ENCODE results near the gene ALG9.
"Not testable (repeated sequence)": the region's sequence is repeated elsewhere in the genome, so short reads cannot be mapped to it uniquely, and the experiment has no call there.

ALG9 gene

DNA sequence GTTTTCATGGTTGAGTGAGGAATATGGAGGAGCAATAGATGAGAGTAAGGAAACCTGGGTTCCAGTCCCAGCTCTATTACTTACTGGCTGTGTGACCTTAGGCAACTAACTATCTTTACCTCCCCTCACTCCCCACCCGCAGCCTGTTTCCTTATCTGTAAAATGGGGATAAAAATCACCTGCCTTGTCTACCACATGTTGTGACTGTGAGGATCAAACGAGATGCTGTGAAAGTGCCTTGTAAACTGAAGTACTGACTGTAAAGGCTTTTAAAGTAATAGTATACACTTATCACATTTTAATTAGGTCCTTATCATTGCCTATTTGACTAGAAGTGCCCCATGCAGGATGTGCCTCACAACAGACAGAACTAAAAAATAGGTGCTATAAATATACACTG, 86.3 kb downstream of the ALG9 start:
- DNase-seq (ENCODE audit: low read depth) = no peak
- no peak overlapping the region for H3K4me3 ChIP-seq (ENCODE audit: low read depth, low read length)
- TF ChIP-seq POLR2A (IDR thresholded peaks at IDR 0.05; ENCODE audit: extremely low read depth, insufficient read length) (no peak), CTCF (IDR thresholded peaks at IDR 0.05; ENCODE audit: low read depth, low read length) (no peak), MYC (IDR thresholded peaks at IDR 0.05; ENCODE audit: low read depth, low read length) (no peak)
- TF ChIP-seq, protein P1, sequence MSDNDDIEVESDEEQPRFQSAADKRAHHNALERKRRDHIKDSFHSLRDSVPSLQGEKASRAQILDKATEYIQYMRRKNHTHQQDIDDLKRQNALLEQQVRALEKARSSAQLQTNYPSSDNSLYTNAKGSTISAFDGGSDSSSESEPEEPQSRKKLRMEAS (IDR thresholded peaks at IDR 0.05; ENCODE audit: low read depth, low read length) = no peak

DNA sequence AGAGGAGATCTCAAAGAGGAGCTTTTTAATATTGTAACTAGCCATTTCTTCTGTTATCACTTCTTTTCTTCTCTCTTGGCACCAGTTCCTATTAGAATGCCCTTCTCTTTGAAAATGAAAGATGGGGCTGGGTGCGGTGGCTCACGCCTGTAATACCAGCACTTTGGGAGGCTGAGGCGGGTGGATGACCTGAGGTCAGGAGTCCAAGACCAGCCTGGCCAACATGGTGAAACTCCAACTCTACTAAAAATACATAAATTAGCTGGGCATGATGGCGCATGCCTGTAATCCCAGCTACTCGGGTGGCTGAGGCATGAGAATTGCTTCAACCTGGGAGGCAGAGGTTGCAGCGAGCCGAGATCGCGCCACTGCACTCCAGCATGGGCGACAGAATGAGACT, 87.1 kb downstream of the ALG9 start:
- not testable (repeated sequence) for H3K4me3 ChIP-seq (ENCODE audit: low read depth, low read length); DNase-seq (ENCODE audit: low read depth)

- no peak overlapping the region for H3K4me3 ChIP-seq (ENCODE audit: low read depth, low read length)
- TF ChIP-seq, protein P1 (IDR thresholded peaks at IDR 0.05; ENCODE audit: low read depth, low read length) = no peak
- TF ChIP-seq POLR2A (IDR thresholded peaks at IDR 0.05; ENCODE audit: extremely low read depth, insufficient read length) (no peak), CTCF (IDR thresholded peaks at IDR 0.05; ENCODE audit: low read depth, low read length) (no peak), MYC (IDR thresholded peaks at IDR 0.05; ENCODE audit: low read depth, low read length) (no peak)
- DNase-seq (ENCODE audit: low read depth) = no peak
Measured at GRCh38 chr11:111782109-111782741, 89.2 kb downstream of the ALG9 start.

GRCh38 chr11:111779118-111779517, 92.3 kb downstream of the ALG9 start:
- no peak overlapping the region for H3K4me3 ChIP-seq (ENCODE audit: low read depth, low read length)
- no peak for DNase-seq (ENCODE audit: low read depth)
- TF ChIP-seq MYC (IDR thresholded peaks at IDR 0.05; ENCODE audit: low read depth, low read length) (no peak), POLR2A (IDR thresholded peaks at IDR 0.05; ENCODE audit: extremely low read depth, insufficient read length) (no peak), CTCF (IDR thresholded peaks at IDR 0.05; ENCODE audit: low read depth, low read length) (no peak)
- TF ChIP-seq, protein P1 (IDR thresholded peaks at IDR 0.05; ENCODE audit: low read depth, low read length) = no peak

DNA sequence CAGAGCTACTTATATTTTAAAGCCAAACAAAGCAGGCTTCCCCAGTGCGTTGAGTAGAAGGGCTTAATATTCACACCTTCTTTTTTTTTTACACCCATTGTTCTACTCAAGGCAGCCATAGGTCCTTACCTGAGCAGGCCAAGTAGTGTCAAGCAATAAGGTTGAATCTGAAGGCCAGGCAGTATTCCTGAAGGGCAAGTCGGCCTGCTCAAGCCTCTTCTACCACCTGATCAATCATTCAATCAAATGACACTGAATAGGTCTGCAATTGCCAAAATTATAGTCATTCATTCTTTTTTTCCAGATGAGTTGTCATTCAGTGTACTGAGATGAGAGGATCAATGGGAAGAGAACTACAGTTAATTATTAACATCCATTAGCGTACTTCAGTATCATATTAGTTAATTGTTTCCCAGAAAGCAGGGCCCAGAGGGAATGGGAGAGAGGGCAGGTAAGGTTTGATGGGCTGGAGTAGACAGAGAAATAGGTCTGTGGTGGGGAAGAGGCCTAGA, 93.3 kb downstream of the ALG9 start:
- TF ChIP-seq MYC (IDR thresholded peaks at IDR 0.05; ENCODE audit: low read depth, low read length) (no peak), POLR2A (IDR thresholded peaks at IDR 0.05; ENCODE audit: extremely low read depth, insufficient read length) (no peak), CTCF (IDR thresholded peaks at IDR 0.05; ENCODE audit: low read depth, low read length) (no peak)
- TF ChIP-seq, protein P1 (IDR thresholded peaks at IDR 0.05; ENCODE audit: low read depth, low read length) = no peak
- DNase-seq (ENCODE audit: low read depth) = no peak
- no peak overlapping the region for H3K4me3 ChIP-seq (ENCODE audit: low read depth, low read length)

DNA sequence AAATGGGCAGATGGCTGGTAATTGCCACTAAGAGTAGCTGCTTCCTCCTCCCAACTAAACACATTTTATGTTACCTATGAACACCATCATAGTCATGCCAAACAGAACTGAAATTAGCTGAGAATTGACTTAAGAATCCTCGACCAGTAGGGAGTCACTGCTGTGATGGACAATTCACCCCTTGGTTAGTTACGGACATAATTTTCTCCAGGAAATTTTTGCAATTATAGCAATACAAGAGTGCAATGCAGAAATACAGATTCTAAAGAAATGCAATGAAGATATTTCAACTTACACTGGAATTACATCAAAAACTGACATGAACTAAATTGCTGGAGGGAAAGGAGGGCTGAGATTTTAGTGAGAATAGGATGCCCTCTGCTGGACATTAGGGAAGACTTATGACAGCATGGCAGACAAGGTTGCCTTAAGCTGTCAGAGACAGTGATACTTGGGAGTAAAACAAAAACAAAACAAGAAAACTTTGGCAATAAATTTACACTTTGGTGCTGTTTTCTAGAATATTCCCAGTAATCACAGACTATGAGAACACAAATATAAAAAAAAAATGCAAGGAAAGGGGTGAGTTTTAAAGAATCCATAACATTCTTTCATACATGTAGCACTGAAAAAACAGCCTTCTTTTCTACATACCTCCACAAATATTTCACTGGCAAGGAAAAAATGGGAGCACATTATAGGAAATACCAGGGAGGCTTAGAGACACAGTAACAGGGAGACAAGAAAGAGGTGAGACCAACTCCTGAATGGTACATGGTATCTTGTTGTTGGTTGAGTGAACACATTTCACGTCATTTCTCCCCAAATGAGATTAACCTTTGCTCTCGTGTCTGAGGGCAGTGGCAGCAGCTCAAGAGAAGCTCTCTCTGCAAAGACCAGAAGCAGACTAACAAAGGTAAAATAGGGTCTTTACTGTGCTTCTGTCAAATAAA, 94.0 kb downstream of the ALG9 start:
- TF ChIP-seq MYC (IDR thresholded peaks at IDR 0.05; ENCODE audit: low read depth, low read length) (no peak), POLR2A (IDR thresholded peaks at IDR 0.05; ENCODE audit: extremely low read depth, insufficient read length) (no peak), CTCF (IDR thresholded peaks at IDR 0.05; ENCODE audit: low read depth, low read length) (peak; percentile 78)
- TF ChIP-seq, protein P1 (IDR thresholded peaks at IDR 0.05; ENCODE audit: low read depth, low read length) = peak; percentile 72
- DNase-seq (ENCODE audit: low read depth) = peak; percentile 79
- no peak overlapping the region for H3K4me3 ChIP-seq (ENCODE audit: low read depth, low read length)
